ENCODE measurements around the gene ATG14.
"Not testable (repeated sequence)": the region's sequence is repeated elsewhere in the genome, so short reads cannot be mapped to it uniquely, and the experiment has no call there.

ATG14 gene, protein sequence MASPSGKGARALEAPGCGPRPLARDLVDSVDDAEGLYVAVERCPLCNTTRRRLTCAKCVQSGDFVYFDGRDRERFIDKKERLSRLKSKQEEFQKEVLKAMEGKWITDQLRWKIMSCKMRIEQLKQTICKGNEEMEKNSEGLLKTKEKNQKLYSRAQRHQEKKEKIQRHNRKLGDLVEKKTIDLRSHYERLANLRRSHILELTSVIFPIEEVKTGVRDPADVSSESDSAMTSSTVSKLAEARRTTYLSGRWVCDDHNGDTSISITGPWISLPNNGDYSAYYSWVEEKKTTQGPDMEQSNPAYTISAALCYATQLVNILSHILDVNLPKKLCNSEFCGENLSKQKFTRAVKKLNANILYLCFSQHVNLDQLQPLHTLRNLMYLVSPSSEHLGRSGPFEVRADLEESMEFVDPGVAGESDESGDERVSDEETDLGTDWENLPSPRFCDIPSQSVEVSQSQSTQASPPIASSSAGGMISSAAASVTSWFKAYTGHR

DNA sequence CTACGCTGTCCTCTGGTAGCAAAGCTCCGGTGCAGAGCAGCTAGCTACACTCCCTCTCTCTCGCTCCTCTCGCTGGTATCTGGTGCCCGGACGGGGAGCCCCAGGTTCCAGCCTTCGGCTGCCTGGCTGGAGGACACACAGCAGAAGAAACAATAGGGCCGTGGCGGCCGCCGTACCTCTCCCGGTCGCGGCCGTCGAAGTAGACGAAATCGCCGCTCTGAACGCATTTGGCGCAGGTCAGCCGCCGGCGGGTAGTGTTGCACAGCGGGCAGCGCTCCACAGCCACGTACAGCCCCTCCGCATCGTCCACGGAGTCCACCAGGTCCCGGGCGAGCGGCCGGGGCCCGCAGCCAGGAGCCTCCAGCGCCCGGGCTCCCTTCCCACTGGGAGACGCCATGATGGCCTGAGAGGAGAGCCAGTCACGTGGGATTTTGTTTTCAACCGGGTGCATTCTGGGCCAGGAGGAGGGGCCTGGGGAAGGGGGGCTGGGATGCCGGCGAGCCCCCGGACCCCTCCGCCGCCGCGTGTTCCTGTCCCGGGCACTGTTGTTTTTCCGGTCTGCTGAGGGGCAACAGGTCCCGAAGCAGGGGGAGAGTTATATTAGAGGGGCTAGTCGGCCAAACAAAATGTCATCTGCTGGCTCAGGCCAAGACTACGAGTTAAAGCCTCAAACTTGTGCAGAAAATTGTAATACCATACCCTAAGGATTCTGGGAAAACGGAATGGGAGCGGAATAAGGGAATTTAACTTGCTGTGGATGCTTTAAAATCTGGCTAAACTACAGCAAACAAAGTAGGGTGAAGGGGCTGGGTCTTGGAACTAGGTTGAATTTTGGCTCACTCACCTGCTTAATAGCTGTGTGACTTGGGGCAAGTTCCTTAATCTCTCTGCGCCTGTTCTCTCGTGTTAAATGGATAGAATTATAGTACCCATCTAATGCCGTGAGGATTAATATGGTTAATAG, at the start of gene ATG14:
Gene ATG14 (minus strand): TSS at position 405 of the 964 bp plus-strand sequence. CDS start 8 bp downstream, at position 397.
- TF ChIP-seq, protein P1, sequence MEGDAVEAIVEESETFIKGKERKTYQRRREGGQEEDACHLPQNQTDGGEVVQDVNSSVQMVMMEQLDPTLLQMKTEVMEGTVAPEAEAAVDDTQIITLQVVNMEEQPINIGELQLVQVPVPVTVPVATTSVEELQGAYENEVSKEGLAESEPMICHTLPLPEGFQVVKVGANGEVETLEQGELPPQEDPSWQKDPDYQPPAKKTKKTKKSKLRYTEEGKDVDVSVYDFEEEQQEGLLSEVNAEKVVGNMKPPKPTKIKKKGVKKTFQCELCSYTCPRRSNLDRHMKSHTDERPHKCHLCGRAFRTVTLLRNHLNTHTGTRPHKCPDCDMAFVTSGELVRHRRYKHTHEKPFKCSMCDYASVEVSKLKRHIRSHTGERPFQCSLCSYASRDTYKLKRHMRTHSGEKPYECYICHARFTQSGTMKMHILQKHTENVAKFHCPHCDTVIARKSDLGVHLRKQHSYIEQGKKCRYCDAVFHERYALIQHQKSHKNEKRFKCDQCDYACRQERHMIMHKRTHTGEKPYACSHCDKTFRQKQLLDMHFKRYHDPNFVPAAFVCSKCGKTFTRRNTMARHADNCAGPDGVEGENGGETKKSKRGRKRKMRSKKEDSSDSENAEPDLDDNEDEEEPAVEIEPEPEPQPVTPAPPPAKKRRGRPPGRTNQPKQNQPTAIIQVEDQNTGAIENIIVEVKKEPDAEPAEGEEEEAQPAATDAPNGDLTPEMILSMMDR (IDR thresholded peaks at IDR 0.05; ENCODE audit: insufficient read depth, low read depth, low read length, missing control alignments) = no peak
- H3K4me3 ChIP-seq (ENCODE audit: low read depth, low read length) = peak within 1 kb of the TSS; percentile 99
- DNase-seq (ENCODE audit: low read depth) = peak; percentile 81

DNA sequence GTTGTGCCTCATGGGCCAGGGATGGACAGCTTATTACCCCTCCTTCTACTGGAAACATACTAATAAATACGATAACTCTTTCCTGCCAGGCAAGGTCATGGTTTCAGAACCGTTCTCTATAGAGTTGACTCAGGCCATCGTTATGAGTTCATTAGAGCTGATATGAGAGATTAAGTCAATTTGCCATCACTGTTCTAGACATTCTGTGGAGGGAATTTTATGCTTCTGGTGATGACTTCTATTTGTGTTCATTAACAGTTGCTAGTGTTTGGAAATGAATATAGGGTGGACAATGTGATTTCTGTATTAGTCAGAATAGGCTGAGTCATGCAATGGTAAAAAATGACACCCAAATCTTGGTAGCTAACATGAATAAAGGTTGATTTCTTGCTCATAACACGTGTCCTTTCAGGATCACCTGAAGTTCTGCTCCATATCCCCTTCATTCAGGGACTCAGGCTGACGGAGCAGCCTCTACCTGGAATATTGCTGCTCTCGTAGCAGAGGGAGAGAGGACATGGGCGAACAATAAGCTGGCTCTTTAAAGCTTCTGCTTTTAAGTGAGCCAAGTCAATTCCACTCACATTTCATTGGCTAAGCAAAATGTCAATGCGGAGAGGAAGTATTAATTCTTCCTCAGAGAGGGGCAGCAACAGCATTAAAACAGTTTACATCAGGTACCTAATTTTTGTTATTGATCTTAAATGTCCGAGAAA, 47.3 kb upstream of the ATG14 start:
- peak; percentile 68 for DNase-seq (ENCODE audit: low read depth)
- TF ChIP-seq, protein P1 (IDR thresholded peaks at IDR 0.05; ENCODE audit: insufficient read depth, low read depth, low read length, missing control alignments) = no peak

DNA sequence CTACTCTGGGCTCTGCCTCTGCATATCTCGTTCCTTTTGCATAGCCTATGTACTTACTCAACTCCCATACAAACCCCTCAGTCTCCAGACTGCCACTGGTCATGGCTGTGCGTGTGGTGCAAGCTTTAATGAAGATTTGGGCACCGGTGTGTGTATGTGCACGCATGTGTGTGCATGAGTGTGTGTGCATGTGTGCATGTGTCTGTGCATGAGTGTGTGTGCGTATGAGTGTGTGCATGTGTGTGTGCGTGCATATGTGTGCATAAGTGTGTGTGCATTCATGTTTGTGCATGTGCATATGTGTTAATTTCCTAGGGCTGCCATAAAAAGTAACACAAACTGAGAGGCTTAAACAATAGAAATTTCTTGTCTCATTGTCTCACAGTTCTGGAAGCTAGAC, 45.9 kb upstream of the ATG14 start:
- no peak for DNase-seq (ENCODE audit: low read depth)
- H3K4me3 ChIP-seq (ENCODE audit: low read depth, low read length) = no peak overlapping the region
- TF ChIP-seq, protein P1 (IDR thresholded peaks at IDR 0.05; ENCODE audit: insufficient read depth, low read depth, low read length, missing control alignments) = no peak

More for the DNA sequence above, 47.3 kb upstream of the ATG14 start:
- no peak overlapping the region for H3K4me3 ChIP-seq (ENCODE audit: low read depth, low read length)

DNA sequence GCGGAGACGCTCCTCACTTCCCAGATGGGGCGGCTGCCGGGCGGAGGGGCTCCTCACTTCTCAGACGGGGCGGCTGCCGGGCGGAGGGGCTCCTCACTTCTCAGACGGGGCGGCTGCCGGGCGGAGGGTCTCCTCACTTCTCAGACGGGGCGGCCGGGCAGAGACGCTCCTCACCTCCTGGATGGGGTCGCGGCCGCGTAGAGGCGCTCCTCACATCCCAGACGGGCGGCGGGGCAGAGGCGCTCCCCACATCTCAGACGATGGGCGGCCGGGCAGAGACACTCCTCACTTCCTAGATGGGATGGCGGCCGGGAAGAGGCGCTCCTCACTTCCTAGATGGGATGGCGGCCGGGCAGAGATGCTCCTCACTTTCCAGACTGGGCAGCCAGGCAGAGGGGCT, 44.8 kb upstream of the ATG14 start:
- DNase-seq (ENCODE audit: low read depth); H3K4me3 ChIP-seq (ENCODE audit: low read depth, low read length): not testable (repeated sequence)

DNA sequence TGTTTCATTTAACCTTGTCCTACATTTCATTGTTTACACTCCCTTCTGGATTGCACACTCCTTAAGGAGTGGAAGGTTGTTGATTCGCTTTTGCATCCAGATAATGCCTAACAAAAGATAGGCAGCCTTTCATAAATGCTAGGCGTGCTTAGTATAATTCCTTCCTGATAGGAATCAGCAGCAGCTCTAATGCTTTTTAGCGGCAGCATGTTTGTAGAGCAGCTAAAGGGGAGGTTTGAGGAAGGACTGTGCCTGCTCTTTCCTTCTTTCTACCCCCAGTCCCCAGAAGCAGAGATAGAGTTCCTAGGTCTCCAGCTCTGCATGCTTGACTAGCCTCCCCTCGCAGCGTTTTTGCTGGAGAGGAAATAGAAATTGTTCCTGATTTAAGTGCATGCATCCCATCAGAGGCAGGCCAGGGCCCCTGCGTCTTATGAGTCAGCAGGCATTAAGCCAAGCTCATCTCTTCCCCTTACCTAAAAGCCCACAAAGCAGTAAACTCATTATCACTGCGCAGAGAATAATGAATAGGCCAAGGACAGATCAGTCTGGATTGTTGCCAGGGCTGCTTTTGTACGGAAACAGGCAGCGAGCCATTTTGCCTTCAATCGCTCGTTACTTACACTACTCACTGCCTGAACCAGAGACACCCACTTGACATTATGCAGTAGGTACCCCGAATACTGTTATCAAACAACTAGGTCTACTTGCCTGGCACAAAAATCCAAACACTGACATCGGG, 42.8 kb upstream of the ATG14 start:
- H3K4me3 ChIP-seq (ENCODE audit: low read depth, low read length) = no peak overlapping the region
- peak; percentile 49 for DNase-seq (ENCODE audit: low read depth)
- TF ChIP-seq, protein P1 (IDR thresholded peaks at IDR 0.05; ENCODE audit: insufficient read depth, low read depth, low read length, missing control alignments) = no peak

DNA sequence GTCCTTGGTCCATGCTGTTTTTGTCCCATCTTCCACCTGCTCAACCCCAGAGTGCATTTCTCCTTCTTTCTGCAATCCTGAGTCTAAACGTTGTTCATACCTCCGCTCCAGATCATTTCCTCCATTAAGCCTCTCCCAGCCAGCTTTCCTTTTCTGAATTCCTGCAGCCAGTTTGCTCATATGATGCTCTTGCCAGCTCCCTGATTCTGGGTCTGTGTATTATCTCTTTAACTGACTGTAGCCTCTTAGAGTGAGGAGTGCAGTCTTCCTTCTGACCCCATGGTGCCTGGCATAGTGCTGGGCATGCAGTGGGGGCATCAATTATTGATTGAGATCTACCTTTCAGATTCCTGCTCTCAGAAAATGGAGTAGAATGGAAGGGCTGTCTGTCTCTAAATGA, 40.3 kb upstream of the ATG14 start:
- TF ChIP-seq, protein P1 (IDR thresholded peaks at IDR 0.05; ENCODE audit: insufficient read depth, low read depth, low read length, missing control alignments) = no peak
- no peak for DNase-seq (ENCODE audit: low read depth)
- H3K4me3 ChIP-seq (ENCODE audit: low read depth, low read length) = no peak overlapping the region
